RPMI8226 (cell line): ENCODE measurements around the gene EGLN3.
"Not testable (repeated sequence)": the region's sequence is repeated elsewhere in the genome, so short reads cannot be mapped to it uniquely, and the experiment has no call there.

Source experiments
- DNase-seq: peaks from one replicate; pipeline ENCODE4 v3.0.0-alpha.2; 2015

EGLN3 gene

DNA sequence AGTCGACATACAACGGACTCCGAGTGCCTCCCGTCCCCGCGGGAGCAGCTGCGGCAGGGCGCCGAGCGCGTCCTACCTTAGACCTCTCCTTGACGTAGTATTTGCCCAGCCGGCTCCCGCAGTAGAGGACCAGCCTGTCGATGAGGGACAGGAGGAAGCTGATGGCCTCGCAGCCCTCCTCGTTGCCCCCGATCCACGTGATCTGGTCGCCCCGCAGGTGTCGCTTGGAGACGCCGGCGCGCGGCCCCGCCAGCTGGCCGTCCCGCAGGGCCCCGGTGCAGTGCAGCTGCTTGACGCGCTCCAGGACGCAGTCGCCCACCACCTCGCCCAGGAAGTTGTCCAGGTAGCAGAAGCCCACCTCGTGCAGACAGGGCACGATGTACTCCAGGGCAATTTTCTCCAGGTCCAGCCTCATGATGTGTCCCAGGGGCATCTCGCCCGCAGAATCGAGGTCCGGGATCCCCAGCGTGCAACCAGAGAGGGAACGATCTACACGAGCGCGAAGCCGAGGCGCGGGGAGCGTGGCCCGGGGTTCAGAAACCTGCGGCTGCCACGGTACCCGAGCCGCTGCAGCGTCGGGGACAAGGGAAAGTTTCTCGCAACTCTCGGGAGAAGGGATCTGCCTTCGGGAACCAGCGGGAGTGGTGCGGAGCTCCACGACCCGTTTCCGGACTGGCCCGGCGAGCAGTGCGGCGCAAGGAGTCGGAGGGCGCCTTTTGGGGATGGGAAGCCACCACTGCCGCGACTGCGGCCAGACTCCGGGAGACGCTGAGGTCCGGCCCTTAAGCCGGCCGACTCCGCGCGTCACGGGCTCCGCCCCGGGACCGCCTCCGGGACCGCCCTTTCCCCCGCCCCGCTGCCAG lies at the start of gene EGLN3:
TSS of gene EGLN3 (minus strand) at position 755 of the 863 bp plus-strand sequence. CDS start at position 433, 322 bp downstream.
- DNase-seq = peak; percentile 88

DNA sequence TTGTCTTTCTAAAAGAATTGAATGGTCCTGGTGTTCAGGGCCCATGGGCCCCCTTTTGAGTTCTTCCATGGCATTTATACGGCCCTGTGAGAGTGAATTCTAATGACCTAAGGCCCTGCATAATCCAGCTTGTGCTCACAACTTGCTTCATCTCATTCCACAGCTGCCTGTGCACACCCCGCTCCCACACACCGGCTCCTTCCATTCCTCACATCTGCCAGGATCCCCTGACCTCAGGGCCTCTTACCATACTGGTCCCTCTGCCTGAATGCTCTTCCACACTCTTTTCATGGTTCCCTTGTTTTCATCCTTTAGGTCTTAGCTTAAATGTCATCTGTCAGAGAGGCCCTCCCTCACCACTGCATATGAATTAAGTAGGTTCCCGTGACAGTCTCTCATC lies 49.5 kb upstream of the EGLN3 start:
- no peak for DNase-seq

DNA sequence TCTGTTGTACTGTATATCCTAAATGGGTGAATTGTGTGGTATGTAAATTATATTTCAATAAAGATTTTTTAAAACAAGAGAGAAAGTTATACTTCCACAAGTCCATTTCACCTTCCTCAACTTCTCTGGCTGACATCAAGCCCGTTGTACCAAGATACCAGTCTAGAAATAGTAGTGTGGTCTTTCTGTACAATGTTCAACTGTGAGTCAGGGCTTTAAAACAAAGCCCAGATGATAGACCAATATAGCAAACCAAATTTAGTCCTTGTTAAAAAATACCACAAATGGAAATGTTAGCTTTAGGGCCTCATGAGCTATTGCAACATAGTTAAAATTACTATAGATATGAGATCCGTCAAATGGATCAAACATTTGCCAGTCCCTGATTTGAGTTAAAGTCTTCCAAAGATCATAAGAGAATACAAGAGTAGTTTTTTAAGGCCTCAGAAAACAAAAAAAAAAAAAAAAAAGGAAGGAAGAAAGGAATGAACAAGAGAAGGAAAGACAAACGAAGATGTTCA lies 49.0 kb upstream of the EGLN3 start:
- DNase-seq = no peak

DNA sequence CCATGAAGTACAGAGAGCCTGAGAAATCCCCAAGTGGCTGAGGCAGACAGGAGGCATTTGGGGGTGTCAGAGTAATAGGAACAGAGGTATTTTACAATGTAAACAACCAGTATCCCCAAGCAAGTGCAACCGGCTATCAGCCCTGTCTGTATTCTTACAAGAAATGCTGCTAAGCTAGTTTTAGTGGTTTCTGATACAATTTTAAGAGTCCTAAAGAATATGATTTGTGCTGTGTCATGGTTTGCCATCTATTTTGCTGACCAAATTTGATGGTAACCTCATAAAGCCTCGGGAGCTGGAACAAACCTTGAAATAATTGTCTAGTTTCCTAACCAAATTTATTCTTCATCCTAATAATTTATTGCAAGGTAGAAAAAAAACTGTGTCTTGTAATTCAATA lies 46.7 kb upstream of the EGLN3 start:
- no peak for DNase-seq

DNA sequence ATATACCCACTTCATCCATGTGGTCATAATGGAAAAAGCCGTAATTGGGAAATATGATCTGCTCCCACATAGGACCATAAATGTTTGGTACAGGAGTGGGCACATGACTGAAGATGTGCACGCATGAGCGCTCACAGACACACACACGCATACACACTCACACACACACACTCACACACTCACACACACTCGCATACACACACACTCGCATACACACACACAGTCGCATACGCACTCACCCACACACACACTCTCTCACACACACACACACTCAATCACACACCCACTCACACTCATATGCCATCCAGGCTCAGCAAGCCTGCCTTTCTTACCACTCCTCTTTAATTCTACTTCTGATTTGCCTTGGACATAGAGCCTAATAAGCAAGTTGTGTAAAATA lies 45.6 kb upstream of the EGLN3 start:
- no peak for DNase-seq

DNA sequence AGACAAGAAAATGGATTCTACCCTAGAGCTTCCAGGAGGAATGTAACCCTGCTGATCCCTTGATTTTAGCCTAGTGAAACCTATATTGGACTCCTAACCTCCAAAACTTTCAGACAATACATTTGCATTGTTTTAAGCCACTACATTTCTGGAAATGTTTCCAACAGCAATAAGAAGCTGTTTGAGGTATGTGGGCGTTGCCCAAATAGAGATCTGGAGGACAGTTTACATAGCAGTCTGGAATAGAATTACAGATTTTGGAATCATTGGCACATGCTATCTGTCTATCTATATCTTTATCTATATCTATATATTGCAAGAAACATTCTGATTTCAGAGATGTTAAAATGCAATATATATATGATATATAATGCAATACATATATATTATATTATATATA lies 42.4 kb upstream of the EGLN3 start:
- no peak for DNase-seq

DNA sequence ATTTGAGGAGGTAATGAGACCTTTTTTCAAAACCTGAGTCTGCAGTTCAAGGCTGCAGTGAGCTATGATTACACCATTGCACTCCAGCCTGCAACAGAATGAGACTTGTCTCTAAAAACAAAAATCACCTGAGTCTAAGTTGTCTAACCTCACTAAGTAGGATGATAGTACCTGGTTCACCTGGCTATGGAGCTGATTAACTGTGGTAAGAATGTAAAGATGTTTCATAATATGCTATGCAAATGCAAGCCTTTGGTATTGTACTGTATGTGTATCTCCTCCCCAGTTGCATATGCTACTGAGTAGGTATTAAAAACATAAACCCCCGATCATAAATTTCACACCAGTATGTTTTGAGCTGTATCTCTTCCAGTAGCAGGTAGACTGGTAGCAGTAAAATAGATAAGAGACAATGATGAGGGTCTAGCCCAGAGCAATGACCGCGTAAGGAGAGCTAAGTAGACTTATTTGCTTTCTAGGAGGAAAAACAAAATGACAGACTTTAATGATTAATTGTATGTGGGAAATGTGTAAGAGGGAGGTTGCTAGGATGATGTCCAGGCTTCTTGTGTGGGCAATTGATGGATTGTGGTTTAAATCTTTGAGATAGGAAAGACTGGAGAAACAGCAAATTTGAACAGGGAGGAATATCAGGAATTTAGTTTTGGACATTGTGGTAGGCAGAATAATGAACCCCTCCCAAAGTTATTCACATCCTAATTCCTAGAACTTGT lies 41.6 kb upstream of the EGLN3 start:
- DNase-seq = no peak

DNA sequence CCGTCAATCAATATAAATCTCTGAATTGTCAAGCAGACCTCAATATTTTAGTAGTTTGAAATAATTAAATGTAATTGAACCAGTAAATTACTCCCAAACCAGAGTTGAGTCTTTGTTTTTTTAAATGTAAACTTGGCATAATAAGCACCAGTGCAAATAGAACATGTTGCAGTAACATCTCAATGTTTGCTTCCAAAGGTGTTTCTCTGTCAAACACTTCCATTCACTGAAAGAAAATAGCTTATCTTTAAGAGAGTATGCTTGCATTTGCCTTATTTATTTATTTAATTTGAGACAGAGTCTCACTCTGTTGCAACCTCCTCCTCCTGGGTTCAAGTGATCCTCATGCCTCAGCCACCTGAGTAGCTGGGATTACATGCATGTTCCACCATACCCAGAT lies 39.9 kb upstream of the EGLN3 start:
- no peak for DNase-seq

DNA sequence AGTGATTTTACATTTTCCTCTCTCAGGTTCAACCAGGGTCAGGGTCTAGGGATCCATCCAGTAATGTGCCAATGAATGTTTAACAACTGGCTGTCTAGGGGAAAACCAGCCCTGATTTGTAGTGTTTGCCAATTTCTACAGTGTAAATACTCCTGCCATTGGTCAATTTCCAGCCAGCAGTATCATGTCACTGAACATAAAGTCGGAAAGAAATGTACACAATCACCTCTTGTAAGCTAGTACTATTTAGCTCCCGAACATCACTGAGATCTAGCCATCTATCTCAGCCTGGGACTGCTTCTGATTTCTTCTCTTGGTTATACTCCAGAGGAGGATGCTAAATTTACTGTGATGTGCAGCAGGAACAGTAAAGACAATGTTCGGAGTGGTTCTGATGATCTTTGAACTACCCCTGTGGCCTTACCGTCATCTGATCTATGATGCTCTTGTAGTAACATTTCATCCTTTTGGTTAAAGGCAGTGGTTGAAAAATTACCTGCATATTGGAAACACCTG lies 36.7 kb upstream of the EGLN3 start:
- DNase-seq = no peak

DNA sequence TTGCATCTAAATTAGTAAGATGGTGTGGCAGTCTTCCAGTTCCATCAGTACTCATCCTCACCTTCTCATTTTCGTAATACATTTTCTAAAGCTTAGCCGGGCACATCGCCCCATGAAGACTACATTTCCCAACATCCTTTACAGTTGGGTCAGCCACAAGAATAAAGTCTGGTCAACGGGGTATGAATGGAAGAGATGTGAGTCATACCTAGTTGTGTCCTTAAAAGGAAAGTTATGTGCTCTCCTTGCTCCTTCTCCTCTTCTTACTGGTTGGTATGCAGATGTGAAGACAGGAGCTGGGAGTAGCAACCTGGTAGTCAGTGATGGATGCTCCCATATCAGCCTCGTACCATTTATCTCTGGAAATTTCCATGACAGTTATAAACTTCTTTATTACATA lies 35.9 kb upstream of the EGLN3 start:
- no peak for DNase-seq

DNA sequence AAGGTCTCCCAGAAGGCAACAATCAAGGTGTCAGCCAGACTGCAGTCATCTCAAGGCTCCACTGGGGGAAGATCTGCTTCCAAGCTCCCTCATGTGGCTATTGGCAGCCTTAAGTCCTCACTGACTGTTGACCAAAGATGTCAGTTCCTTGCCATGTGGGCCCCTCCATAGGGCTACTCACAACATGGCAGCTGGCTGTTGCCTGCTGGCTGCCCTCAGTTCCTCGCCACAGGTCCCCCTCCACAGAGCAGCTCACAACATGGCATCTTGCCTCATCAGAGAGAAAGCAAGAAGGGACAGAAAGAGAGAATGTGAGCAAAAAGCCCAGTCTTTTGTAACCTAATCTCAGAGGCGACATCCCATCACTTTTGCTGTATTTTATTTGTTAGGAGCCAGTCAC lies 34.4 kb upstream of the EGLN3 start:
- no peak for DNase-seq

DNA sequence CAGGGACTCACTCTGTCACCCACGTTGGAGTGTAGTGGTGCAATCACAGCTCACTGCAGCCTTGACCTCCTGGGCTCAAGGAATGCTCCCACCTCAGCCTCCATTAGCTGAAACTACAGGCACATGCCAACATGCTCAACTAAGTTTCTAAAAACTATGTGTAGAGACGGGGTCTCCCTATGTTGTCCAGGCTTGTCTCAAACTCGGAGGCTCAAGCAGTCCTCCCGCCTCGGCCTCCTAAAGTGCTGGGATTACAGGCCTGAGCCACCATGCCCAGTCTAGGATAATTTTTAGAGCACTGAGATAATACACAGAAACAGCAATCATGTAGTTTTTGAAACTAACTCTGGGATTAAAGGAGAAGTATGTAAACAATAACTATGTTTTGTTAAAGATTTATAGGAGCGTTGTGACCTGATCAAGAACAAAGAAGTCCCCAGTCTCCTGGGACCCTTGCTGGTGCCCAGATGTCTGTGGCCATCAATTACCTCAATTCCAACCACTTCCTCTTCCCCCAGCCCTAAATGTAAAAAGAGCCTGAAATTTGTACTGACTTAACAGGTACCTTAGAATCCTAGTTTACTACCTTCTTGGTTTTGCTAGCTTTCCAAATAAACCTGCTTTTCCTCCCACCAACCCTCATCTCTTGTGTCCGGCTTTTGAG lies 28.9 kb upstream of the EGLN3 start:
- no peak for DNase-seq

DNA sequence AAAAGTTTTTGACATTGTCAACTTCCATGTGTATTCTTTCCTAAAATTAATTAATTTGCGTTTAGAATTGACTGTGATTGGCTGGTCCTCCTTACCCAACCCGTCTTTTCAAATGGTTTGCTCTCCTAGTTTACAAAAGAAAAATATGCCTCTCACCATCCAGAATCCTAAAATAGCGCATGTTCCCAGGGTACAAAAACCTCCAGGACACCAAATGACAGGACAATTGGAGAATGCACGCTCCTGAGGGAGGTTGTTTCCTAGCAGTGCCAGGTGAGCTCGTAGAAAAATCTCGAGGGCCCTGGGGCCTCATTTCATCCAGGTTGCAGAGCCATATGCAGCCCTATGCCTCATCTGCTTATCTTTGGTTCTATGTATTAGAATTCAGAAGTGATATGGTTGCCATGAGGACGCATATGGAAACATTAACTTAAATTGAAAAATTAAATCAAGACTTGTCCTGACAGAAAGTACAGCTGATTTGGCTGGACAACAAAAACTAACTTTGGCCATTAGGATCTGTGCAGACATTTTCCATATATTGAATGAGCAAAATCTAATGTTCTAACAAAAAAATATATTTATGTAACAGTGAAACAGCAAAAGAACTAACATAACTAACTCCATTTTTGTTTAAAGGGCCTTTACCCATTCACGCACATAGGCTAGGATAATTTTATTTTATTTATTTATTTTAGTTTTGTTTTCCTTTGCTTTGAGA lies 28.2 kb upstream of the EGLN3 start:
- DNase-seq = no peak

DNA sequence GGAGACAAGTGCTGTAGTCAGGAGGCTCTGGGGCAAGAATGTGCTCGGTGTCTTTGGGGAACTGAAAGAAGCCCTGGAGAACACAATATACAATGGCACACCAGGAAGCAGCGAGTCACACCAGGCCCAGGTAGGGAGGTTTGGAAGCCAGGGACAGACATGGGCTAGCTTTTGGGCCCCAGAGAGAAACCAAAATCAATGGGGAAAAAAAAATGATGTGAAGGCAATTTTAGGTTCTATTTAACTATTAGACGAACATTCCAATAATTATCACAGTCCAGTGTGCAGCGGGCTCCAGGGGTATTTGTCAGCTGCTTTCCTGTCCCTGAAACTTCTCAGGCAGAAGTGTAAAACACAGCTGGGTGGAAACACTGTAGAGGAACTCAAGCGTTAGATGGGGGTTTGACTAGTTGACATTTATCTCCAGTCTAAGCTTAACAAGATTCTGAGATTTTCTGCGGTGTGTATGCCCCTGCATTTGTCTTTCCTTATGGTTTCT lies 21.8 kb upstream of the EGLN3 start:
- DNase-seq = peak; percentile 57

DNA sequence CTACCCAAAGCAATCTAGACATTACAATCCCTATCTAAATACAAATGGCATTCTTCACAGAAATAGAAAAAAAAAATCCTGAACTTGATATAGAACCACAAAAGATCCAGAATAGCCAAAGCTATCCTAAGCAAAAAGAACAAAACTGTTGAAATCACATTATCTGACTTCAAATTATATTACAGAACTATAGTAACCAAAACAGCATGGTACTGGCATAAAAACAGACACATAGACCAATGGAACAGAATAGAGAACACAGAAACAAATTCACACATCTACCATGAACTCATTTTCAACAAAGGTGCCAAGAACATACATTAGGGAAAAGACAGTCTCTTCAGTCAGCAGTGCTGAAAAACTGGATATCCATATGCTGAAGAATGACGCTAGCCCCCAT lies 19.0 kb upstream of the EGLN3 start:
- not testable (repeated sequence) for DNase-seq

DNA sequence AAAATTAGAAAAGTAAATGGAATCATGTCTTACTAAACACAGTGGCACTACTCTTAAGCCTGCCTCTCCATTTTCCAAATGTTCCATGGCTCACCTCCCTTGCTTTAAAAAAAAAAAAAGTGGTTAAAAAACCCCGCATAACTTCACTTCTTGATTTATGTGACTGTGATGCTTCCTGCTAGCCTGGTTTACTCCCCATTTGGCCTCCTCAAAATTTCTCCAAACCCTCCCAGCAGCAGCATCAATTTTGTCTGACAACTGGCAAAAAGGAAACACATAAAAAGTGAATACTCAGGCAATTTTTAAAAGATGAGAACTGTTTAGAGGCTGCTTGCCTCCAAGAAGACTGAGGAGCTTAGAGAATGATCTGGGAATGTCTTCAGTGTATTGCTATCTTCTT lies 17.8 kb upstream of the EGLN3 start:
- no peak for DNase-seq

DNA sequence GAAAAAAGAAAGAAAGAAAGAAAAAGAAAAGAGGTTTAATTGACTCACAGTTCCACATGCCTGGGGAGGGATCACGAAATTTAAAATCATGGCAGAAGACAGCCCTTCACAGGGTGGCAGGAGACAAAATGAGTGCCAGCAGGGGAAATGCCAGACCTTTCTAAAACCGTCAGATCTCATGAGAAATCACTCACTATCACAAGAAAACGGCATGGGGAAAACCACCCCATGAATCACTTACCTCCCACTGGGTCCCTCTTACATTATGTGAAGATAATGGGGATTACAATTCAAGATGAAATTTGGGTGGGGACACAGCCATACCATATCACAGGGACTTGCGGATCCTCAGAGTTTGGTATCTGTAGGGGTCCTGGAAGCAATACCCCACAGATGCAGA lies 16.3 kb upstream of the EGLN3 start:
- DNase-seq = no peak

DNA sequence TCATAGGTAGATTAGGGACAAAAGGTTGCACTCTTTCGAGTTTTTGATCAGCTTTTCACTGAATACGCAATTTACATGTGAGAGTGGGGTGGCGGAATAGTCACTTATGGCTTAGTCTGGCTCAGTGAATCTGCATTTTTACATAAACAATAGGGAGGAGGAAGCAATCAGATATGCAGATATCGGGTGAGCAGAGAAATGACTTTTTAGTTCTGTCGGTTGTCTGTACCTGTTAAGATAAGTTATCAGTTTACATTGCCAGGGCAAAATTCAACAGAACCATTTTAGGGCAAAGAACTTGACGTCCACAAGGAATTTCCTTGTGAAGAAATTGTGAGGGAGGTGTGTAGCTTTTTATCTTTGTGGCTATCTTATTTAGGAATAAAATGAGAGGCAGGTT lies 15.4 kb upstream of the EGLN3 start:
- DNase-seq = no peak

DNA sequence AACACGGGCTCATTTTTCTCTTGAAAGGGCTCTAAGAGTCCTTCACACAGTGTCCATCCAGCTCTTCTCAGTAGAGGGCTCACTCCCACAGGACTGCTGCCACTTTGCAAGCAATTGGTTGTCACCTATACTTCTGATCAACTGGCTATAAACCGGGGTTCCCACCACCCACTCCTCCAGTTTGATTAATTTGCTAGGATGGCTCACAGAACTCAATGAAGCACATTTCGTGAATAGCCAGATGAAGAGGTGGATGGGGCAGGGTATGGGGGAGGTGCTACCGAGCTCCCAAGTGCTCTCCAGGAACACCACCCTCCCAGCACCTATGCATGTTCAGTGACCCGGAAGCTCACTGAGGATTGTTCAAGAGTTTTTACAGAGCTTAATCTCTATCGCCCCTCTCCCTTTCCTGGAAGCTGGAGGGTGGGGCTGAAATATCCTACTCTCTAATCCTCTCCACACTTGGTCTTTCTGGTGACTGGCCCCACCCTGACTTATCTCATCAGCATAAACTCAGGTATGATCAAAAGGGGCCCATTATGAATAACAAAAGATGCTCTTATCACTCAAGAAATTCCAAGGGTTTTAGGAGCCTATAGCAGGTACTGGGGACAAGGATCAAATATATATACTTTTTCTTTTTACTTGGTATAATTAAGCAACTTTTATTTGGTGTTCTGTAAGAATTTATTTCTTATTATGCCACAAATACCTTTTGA lies 13.9 kb upstream of the EGLN3 start:
- DNase-seq = no peak

DNA sequence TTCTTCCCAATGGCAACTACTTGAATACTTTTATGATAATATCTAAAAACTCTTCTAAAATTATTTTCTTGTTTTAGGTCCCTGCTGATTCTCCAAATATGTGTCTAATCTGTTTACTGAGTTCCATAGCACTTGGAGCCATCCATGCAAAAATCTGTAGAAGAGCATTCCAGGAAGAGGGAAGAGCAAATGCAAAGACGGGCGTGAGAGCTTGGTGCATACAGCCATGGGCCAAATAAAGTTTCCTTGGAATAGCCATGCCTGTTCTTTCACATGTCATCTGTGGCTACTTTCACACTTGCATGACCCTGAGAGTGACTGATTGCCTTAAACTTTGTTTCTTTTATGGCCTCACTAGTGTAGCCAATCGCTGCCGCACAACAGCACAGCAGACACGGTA lies 13.0 kb upstream of the EGLN3 start:
- no peak for DNase-seq

DNA sequence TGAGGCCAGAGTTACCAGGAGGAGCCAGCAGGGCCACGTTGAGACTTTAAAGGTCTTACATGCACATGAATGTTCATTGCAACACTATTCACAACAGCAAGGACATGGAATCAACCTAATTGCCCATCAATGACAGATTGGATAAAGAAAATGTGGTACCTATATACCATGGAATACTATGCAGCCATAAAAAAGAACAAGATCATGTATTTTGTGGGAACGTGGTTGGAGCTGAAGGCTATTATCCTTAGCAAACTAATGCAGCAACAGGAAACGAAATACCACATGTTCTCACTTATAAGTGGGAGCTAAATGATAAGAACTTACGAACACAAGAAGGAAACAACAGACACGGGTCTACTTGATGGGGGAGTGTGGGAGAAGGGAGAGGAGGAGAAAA lies 11.6 kb upstream of the EGLN3 start:
- not testable (repeated sequence) for DNase-seq

DNA sequence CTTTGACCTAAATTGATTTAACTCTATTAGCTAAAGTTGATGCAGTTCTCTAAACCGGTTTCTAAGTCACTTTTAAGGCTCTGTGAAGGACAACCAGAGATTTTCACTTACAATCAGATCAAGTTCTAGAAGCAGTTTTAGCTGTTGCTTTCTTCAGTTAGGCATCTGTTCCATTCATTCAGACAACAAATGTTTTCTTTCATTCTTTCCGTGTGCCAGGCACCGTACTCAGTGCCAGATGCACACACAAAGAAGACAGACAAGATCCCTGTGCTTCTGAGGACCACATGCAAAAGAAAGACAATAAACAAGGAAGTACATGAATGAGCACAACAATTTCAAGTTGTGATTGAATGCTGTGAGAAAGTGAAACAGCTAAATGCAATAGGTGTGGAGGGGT lies 11.1 kb upstream of the EGLN3 start:
- DNase-seq = no peak
